H1 (cell line): ENCODE results near the gene CRTAP. TPM values are rescaled to one million over a fixed set of nuclear protein-coding genes. Genes with fewer than 3 reads are reported as not detected.

Source experiments
- CTCF ChIA-PET: fragments of 300-600 bp; sonication (Branson Sonifier 250); formaldehyde crosslinking; loops from one replicate; lab custom pipeline; 2021; ENCODE audit not compliant: partially characterized antibody; lab: Charles Lee
- POLR2A ChIA-PET: fragments of 300-600 bp; sonication (Branson Sonifier 250); formaldehyde crosslinking; loops from one replicate; lab custom pipeline; 2021; ENCODE audit warnings: inconsistent platforms; ENCODE audit not compliant: partially characterized antibody; lab: Charles Lee
- DNase-seq, 2 experiments: peaks; one replicate each; pipeline versions ENCODE4 v3.0.0 to v3.0.0-alpha.2; 2010 to 2022; ENCODE audit warnings: low spot score in 2 of 2, low read depth in 1 of 2, mixed read lengths in 1 of 2
- FAIRE-seq: peaks from 2 replicates; lab custom pipeline; 2011; peaks lifted over from hg19 to GRCh38; lab: Jason Lieb, UNC
- H2AFZ ChIP-seq: 2 replicates; pipeline ENCODE4 v1.8.1; 2012; ENCODE audit warnings: low read length, inconsistent platforms
- H2AK5ac ChIP-seq: 2 replicates; pipeline ENCODE4 v1.6.1; 2013; ENCODE audit warnings: low read depth, low read length
- H2BK120ac ChIP-seq: replicated peaks from 2 replicates; pipeline ENCODE3; 2013; ENCODE audit warnings: low read depth, low read length, inconsistent platforms
- H2BK12ac ChIP-seq: 2 replicates; pipeline ENCODE4 v1.6.1; 2013; ENCODE audit warnings: low read depth, low read length
- H2BK15ac ChIP-seq: 2 replicates; pipeline ENCODE4 v1.6.1; 2013; ENCODE audit warnings: low read length
- H2BK20ac ChIP-seq: 2 replicates; pipeline ENCODE4 v1.6.1; 2013; ENCODE audit warnings: low read length
- H2BK5ac ChIP-seq: 2 replicates; pipeline ENCODE4 v1.6.1; 2013; ENCODE audit warnings: low read depth, low read length
- H3K14ac ChIP-seq: 2 replicates; pipeline ENCODE4 v1.6.1; 2013; ENCODE audit warnings: inconsistent platforms; ENCODE audit not compliant: insufficient read length
- H3K18ac ChIP-seq: 2 replicates; pipeline ENCODE4 v1.6.1; 2013; ENCODE audit warnings: low read length; ENCODE audit errors: extremely low read depth
- H3K23ac ChIP-seq: 2 replicates; pipeline ENCODE4 v1.6.1; 2013; ENCODE audit warnings: inconsistent platforms; ENCODE audit not compliant: insufficient read length
- H3K23me2 ChIP-seq: 2 replicates; pipeline ENCODE4 v1.6.1; 2013; ENCODE audit warnings: low read depth, low read length
- H3K27ac ChIP-seq: 2 replicates; pipeline ENCODE4 v1.6.1; 2011; ENCODE audit warnings: low read depth, low read length, inconsistent platforms
- H3K27me3 ChIP-seq, 4 experiments: replicated peaks in 1 of 4; 1 replicate in 1 of 4; 2 replicates in 3 of 4; pipeline versions ENCODE4 v1.6.1 to v1.8.1; 2011 to 2013; ENCODE audit warnings: low read length in 3 of 4, mild to moderate bottlenecking in 3 of 4, inconsistent platforms in 2 of 4, mixed read lengths in 2 of 4, moderate library complexity in 1 of 4; ENCODE audit not compliant: control insufficient read depth in 3 of 4, insufficient read depth in 3 of 4; ENCODE audit errors: extremely low read depth in 1 of 4
- H3K36me3 ChIP-seq, 4 experiments: 2 replicates each; pipeline versions ENCODE4 v1.6.1 to v1.8.1; 2011 to 2013; ENCODE audit warnings: mild to moderate bottlenecking in 4 of 4, low read length in 3 of 4, moderate library complexity in 2 of 4, control low read depth in 1 of 4, inconsistent platforms in 1 of 4; ENCODE audit not compliant: insufficient read depth in 4 of 4, control insufficient read depth in 2 of 4
- H3K4ac ChIP-seq: replicated peaks from 2 replicates; pipeline ENCODE3; 2013; ENCODE audit warnings: low read length, low read depth, mixed read lengths, inconsistent platforms; ENCODE audit not compliant: insufficient read length
- H3K4me1 ChIP-seq, 4 experiments: replicated peaks in 1 of 4; 1 replicate in 1 of 4; 2 replicates in 3 of 4; pipeline versions ENCODE4 v1.6.1 to v1.8.1; 2011 to 2013; ENCODE audit warnings: low read length in 3 of 4, inconsistent platforms in 2 of 4, mixed read lengths in 1 of 4; ENCODE audit not compliant: insufficient read depth in 4 of 4, control insufficient read depth in 3 of 4
- H3K4me2 ChIP-seq, 2 experiments: 2 replicates each; pipeline versions ENCODE4 v1.6.1 to v1.8.1; 2011 to 2013; ENCODE audit warnings: low read depth in 2 of 2, low read length in 2 of 2, control low read depth in 1 of 2, inconsistent platforms in 1 of 2, mild to moderate bottlenecking in 1 of 2; ENCODE audit not compliant: insufficient read depth in 1 of 2
- H3K4me3 ChIP-seq, 4 experiments: fragments of 200-600, 300-600 bp in 1 of 4; sonication (generic), shearing (Covaris generic), sonication (Bioruptor Twin) in 1 of 4; 2 replicates each; pipeline versions ENCODE4 v1.5.1 to v1.8.1; 2011 to 2016; ENCODE audit warnings: low read length in 4 of 4, low read depth in 3 of 4, control low read depth in 2 of 4, inconsistent platforms in 2 of 4, mild to moderate bottlenecking in 2 of 4, mixed read lengths in 1 of 4, moderate library complexity in 1 of 4; ENCODE audit not compliant: insufficient read depth in 2 of 4; ENCODE audit errors: extremely low read depth in 1 of 4
- H3K56ac ChIP-seq: replicated peaks from 2 replicates; pipeline ENCODE3; 2013; ENCODE audit warnings: low read depth, mild to moderate bottlenecking, mixed read lengths, low read length, inconsistent platforms; ENCODE audit not compliant: insufficient read length
- H3K79me1 ChIP-seq: 2 replicates; pipeline ENCODE4 v1.6.1; 2013; ENCODE audit warnings: low read depth, low read length, control low read depth
- H3K79me2 ChIP-seq, 2 experiments: 2 replicates each; pipeline versions ENCODE4 v1.6.1 to v1.8.1; 2012 to 2013; ENCODE audit warnings: low read length in 2 of 2, mild to moderate bottlenecking in 2 of 2, inconsistent platforms in 1 of 2; ENCODE audit not compliant: insufficient read depth in 2 of 2, control insufficient read depth in 1 of 2
- H3K9ac ChIP-seq, 4 experiments: replicated peaks in 1 of 4; 1 replicate in 1 of 4; 2 replicates in 3 of 4; pipeline versions ENCODE4 v1.6.1 to v1.8.1; 2011 to 2013; ENCODE audit warnings: low read depth in 3 of 4, low read length in 3 of 4, control low read depth in 2 of 4, mild to moderate bottlenecking in 2 of 4, moderate library complexity in 2 of 4, inconsistent platforms in 1 of 4; ENCODE audit errors: extremely low read depth in 1 of 4
- H3K9me3 ChIP-seq, 2 experiments: 2 replicates each; pipeline versions ENCODE4 v1.6.1 to v1.8.1; 2012 to 2013; ENCODE audit warnings: mild to moderate bottlenecking in 2 of 2, moderate library complexity in 2 of 2, control low read depth in 1 of 2, inconsistent platforms in 1 of 2, low read depth in 1 of 2, low read length in 1 of 2, mixed read lengths in 1 of 2; ENCODE audit not compliant: insufficient read depth in 2 of 2
- H4K20me1 ChIP-seq, 2 experiments: replicated peaks in 1 of 2; 2 replicates each; pipeline versions ENCODE3 to v1.8.1; 2011 to 2013; ENCODE audit warnings: inconsistent platforms in 2 of 2, low read length in 2 of 2, mild to moderate bottlenecking in 1 of 2; ENCODE audit not compliant: insufficient read depth in 2 of 2, control insufficient read depth in 1 of 2
- H4K5ac ChIP-seq: 2 replicates; pipeline ENCODE4 v1.6.1; 2013; ENCODE audit warnings: low read length, low read depth, mixed read lengths, inconsistent platforms; ENCODE audit not compliant: insufficient read length
- H4K8ac ChIP-seq: 2 replicates; pipeline ENCODE4 v1.8.0; 2013; ENCODE audit warnings: mild to moderate bottlenecking, moderate library complexity, low read length, inconsistent platforms; ENCODE audit not compliant: insufficient read depth; ENCODE audit errors: extremely low read depth
- H4K91ac ChIP-seq: replicated peaks from 2 replicates; pipeline ENCODE3; 2013; ENCODE audit warnings: low read length, mixed read lengths, inconsistent platforms; ENCODE audit not compliant: insufficient read length
- MAX ChIP-seq: IDR thresholded peaks from 2 replicates; pipeline ENCODE4 v1.6.1; 2012; ENCODE audit warnings: inconsistent platforms
- NRF1 ChIP-seq: IDR thresholded peaks from 2 replicates; pipeline ENCODE4 v1.6.1; 2011; ENCODE audit warnings: mild to moderate bottlenecking, low read depth, low read length, improper control_type of control experiment
- RAD21 ChIP-seq, 2 experiments: IDR thresholded peaks in 1 of 2; conservative IDR thresholded peaks in 1 of 2; 2 replicates each; pipeline ENCODE4 v1.6.1; 2011; ENCODE audit warnings: low read depth in 2 of 2, low read length in 2 of 2, improper control_type of control experiment in 1 of 2, inconsistent platforms in 1 of 2, mild to moderate bottlenecking in 1 of 2, moderate library complexity in 1 of 2
- TCF12 ChIP-seq: IDR thresholded peaks from 2 replicates; pipeline ENCODE4 v1.6.1; 2011; ENCODE audit warnings: low read depth, mild to moderate bottlenecking, low read length
- WGBS, 2 experiments: shearing (Covaris generic) in 1 of 2; methylation state at CpG; one replicate each; pipeline versions ENCODE4 v1.1.6 to v1.1.7; 2013 to 2015; ENCODE audit warnings: low lambda C conversion rate in 2 of 2, mixed read lengths in 2 of 2, inconsistent platforms in 1 of 2, low coverage in 1 of 2, missing lambda C conversion rate in 1 of 2; ENCODE audit not compliant: insufficient replicate concordance in 2 of 2, insufficient coverage in 1 of 2, insufficient read length in 1 of 2; ENCODE audit errors: extremely low coverage in 1 of 2, missing lambda C conversion rate in 1 of 2; 5-methylcytosine and 5-hydroxymethylcytosine counted together
- polyA plus RNA-seq, 7 experiments: library from polyadenylated mRNA; depleted of rRNA in 3 of 7; stranded (reverse) in 5 of 7; unstranded in 2 of 7; fragments of >200 nt in 5 of 7; fragments of 200-250 nt in 2 of 7; gene quantifications; 1 replicate in 5 of 7; 2 replicates in 1 of 7; 4 replicates in 1 of 7; pipeline versions ENCODE4 v1.2.1 to v1.2.3, GENCODE V29; 2011 to 2013; ENCODE audit warnings: missing spikeins in 2 of 7, mixed read lengths in 2 of 7
- total RNA-seq: library from RNA; stranded (reverse); fragmentation: NEBNext Ultra II Directional; extraction: Animal tissue kit (Norgen Biotek cat#: 25700); gene quantifications from 2 replicates; pipeline ENCODE4 v1.2.1, GENCODE V29; 2021
- TF ChIP-seq, protein P1 (sequence below): IDR thresholded peaks from 2 replicates; pipeline ENCODE4 v1.6.1; 2012; ENCODE audit warnings: inconsistent platforms
- TF ChIP-seq, protein P2 (sequence below), 3 experiments: IDR thresholded peaks; 1 replicate in 2 of 3; 2 replicates in 1 of 3; pipeline versions ENCODE4 v1.5.1 to v1.6.1; 2011; ENCODE audit warnings: low read length in 3 of 3, mild to moderate bottlenecking in 3 of 3, inconsistent platforms in 2 of 3, low read depth in 1 of 3, moderate library complexity in 1 of 3; ENCODE audit not compliant: insufficient read depth in 1 of 3; ENCODE audit errors: control extremely low read depth in 1 of 3

CRTAP gene
- total and polyA plus RNA-seq, 2 of the 8 experiments (the other 6 are each of a cell fraction or from before 2014, with no cell fraction given), result 159 to 188 TPM

DNA sequence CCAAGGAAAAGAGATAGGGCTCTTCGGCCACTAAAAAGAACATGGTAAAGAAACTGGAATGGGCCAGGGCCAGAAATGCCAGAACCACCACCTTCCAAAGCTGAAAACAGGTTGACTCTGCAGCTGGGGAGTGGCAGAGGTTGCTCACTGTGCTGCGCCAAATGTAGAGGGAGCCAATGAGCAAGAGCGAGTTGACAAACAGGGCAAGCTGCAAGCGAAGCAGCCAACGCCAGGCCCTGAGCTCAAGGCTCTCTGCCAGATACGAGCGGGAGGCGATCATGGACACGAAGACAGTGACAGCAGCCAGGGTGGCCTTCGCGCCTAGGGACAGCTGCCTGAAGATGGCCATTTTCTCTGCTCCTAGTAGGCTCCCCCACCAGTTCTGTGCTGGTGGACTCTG is 20.0 kb upstream of the CRTAP start:
- Histone ChIP-seq H3K79me1 (peaks cover 23% of the 10 kb centered on the region), H4K91ac (no peak overlapping the region), H2BK15ac (no peak overlapping the region), H2AK5ac (no peak overlapping the region), H3K4me1 (peaks cover 0 to 3% (median 2%) of the 10 kb centered on the region in 4 experiments; a peak in 4 of 7 replicates), H4K8ac (no peak overlapping the region), H4K20me1 (peaks cover 0 to 16% of the 10 kb centered on the region in 2 experiments), H3K79me2 (peaks cover 0 to 47% of the 10 kb centered on the region in 2 experiments; a peak in 2 of 4 replicates), H2AFZ (no peak overlapping the region), H3K27me3 (no peaks in the 10 kb centered on the region; a peak in 2 of 7 replicates), H3K27ac (no peak overlapping the region), H2BK120ac (no peak overlapping the region), H3K23ac (no peak overlapping the region), H3K14ac (no peak overlapping the region), H3K4me3 (no peak overlapping the region), H3K18ac (no peak overlapping the region), H3K56ac (no peak overlapping the region), H3K4me2 (no peak overlapping the region), H2BK5ac (no peak overlapping the region), H3K23me2 (peaks cover 10% of the 10 kb centered on the region), H2BK12ac (no peak overlapping the region), H3K9me3 (no peaks in the 10 kb centered on the region), H4K5ac (no peak overlapping the region), H2BK20ac (no peak overlapping the region), H3K4ac (no peak overlapping the region), H3K36me3 (peaks cover 3 to 9% (median 7%) of the 10 kb centered on the region in 4 experiments; a peak in 6 of 8 replicates), H3K9ac (no peak overlapping the region)
- no peak for FAIRE-seq
- POLR2A ChIA-PET, result interaction anchor here (2.3 kb wide), 1 partner anchor 9 kb away, joined by 8 read pairs; no protein-coding TSS in a partner anchor
- CTCF ChIA-PET, result interaction anchor here (0.5 to 3.6 kb wide), 14 partner anchors 8 to 370 kb away, joined by 3 to 33 read pairs (median 4); no protein-coding TSS in a partner anchor
- peak in 1 of 2 experiments; percentile 55 for DNase-seq
- WGBS, 2 experiments, result 82% methylated on average over 11 of the region's 11 CpGs; no CpG with 5 or more reads in 1 of the 2 experiments
- TF ChIP-seq, protein P1, sequence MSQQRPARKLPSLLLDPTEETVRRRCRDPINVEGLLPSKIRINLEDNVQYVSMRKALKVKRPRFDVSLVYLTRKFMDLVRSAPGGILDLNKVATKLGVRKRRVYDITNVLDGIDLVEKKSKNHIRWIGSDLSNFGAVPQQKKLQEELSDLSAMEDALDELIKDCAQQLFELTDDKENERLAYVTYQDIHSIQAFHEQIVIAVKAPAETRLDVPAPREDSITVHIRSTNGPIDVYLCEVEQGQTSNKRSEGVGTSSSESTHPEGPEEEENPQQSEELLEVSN, result peak; percentile 57
- TF ChIP-seq NRF1 (no peak), MAX (0 out of 2 replicates have a peak, but pooled peaks have one; percentile 29), RAD21 (IDR thresholded peaks at IDR 0.05 in 1 of 2, conservative IDR thresholded peaks at IDR 0.05 in 1 of 2; ENCODE audit: low read depth in 2 of 2, low read length in 2 of 2) (peak in 1 of 2 experiments; percentile 14; a peak in 1 of 4 replicates), TCF12 (no peak)
- TF ChIP-seq, protein P2, sequence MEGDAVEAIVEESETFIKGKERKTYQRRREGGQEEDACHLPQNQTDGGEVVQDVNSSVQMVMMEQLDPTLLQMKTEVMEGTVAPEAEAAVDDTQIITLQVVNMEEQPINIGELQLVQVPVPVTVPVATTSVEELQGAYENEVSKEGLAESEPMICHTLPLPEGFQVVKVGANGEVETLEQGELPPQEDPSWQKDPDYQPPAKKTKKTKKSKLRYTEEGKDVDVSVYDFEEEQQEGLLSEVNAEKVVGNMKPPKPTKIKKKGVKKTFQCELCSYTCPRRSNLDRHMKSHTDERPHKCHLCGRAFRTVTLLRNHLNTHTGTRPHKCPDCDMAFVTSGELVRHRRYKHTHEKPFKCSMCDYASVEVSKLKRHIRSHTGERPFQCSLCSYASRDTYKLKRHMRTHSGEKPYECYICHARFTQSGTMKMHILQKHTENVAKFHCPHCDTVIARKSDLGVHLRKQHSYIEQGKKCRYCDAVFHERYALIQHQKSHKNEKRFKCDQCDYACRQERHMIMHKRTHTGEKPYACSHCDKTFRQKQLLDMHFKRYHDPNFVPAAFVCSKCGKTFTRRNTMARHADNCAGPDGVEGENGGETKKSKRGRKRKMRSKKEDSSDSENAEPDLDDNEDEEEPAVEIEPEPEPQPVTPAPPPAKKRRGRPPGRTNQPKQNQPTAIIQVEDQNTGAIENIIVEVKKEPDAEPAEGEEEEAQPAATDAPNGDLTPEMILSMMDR (IDR thresholded peaks at IDR 0.05; ENCODE audit: control extremely low read depth in 1 of 3, insufficient read depth in 1 of 3, low read depth in 1 of 3, low read length in 3 of 3), result peak in 2 of 3 experiments; percentile 44 to 49; a peak in 3 of 4 replicates
